Measurements from ENCODE around the gene IFNLR1. TPM values are rescaled to one million over a fixed set of nuclear protein-coding genes. Genes with fewer than 3 reads are reported as not detected.
"Not testable (repeated sequence)": the region's sequence is repeated elsewhere in the genome, so short reads cannot be mapped to it uniquely, and the experiment has no call there.

IFNLR1 gene
- total RNA-seq, 4 donors from 2014 or later: 2.0 to 7.4 (median 5.0) TPM

- no peaks in the 10 kb centered on the region for H3K36me3 ChIP-seq
- ATAC-seq: no peak
- no peak overlapping the region for H3K27ac ChIP-seq
- peaks cover 7 to 16% (median 9%) of the 10 kb centered on the region in 3 donors for H3K27me3 ChIP-seq
- DNase-seq: no peak
- intact Hi-C loops (cut with DNase I; ENCODE audit: low total_unique reads) (no loop called here), in situ Hi-C loops (cut with MboI; ENCODE audit: low sequenced_read_pairs in 4 of 4) (loop anchor here in 2 of 4 donors (25.0 kb wide), 2 partner anchors 375 to 425 kb away; partner anchors contain the start of gene SRRM1 (in 1 of the 2))
- no peaks in the 10 kb centered on the region for H3K4me1 ChIP-seq
- TF ChIP-seq, protein P1, sequence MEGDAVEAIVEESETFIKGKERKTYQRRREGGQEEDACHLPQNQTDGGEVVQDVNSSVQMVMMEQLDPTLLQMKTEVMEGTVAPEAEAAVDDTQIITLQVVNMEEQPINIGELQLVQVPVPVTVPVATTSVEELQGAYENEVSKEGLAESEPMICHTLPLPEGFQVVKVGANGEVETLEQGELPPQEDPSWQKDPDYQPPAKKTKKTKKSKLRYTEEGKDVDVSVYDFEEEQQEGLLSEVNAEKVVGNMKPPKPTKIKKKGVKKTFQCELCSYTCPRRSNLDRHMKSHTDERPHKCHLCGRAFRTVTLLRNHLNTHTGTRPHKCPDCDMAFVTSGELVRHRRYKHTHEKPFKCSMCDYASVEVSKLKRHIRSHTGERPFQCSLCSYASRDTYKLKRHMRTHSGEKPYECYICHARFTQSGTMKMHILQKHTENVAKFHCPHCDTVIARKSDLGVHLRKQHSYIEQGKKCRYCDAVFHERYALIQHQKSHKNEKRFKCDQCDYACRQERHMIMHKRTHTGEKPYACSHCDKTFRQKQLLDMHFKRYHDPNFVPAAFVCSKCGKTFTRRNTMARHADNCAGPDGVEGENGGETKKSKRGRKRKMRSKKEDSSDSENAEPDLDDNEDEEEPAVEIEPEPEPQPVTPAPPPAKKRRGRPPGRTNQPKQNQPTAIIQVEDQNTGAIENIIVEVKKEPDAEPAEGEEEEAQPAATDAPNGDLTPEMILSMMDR (IDR thresholded peaks at IDR 0.05 in 4 of 5, conservative IDR thresholded peaks at IDR 0.05 in 1 of 5): no peak
- TF ChIP-seq POLR2A (IDR thresholded peaks at IDR 0.05): no peak
- no peak overlapping the region for H3K4me3 ChIP-seq
- H3K9me3 ChIP-seq: no peaks in the 10 kb centered on the region
Observed at GRCh38 chr1:24212376-24212775, 25.3 kb upstream of the IFNLR1 start.

DNA sequence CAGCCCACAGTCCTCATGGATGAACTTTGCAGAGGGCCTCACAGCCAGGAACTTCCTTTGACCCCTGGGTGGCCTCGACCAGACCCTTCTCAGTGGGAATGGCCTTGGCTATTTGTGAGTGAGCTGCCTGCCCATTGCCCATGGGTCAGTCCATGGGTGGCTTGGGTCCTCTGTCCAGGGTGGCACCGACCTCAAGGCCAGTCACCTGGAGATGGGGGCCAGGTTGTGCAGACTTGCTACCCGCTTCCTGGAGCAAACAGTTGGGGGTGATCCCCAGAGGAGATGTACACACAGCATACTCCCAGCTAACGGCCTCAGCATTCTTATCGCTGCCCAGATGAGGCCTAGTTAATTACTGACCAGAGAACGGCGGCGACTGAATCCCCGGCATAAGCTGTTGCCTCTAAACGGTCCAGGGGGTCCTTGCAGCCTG, 23.1 kb upstream of the IFNLR1 start:
- H3K4me3 ChIP-seq: no peak overlapping the region
- intact Hi-C loops (cut with DNase I; ENCODE audit: low total_unique reads): no loop called here
- H3K36me3 ChIP-seq: no peaks in the 10 kb centered on the region
- TF ChIP-seq, protein P1 (IDR thresholded peaks at IDR 0.05 in 4 of 5, conservative IDR thresholded peaks at IDR 0.05 in 1 of 5): no peak
- no peak for TF ChIP-seq POLR2A (IDR thresholded peaks at IDR 0.05)
- no peak overlapping the region for H3K27ac ChIP-seq
- no peaks in the 10 kb centered on the region for H3K9me3 ChIP-seq
- no peak for ATAC-seq
- no peaks in the 10 kb centered on the region for H3K4me1 ChIP-seq
- DNase-seq: no peak
- peaks cover 4 to 11% (median 6%) of the 10 kb centered on the region in 3 donors for H3K27me3 ChIP-seq
- in situ Hi-C loops (cut with MboI; ENCODE audit: low sequenced_read_pairs in 4 of 4): loop anchor here in 2 of 4 donors (25.0 kb wide), 2 partner anchors 377 to 427 kb away; partner anchors contain the start of gene SRRM1 (in 1 of the 2)

- ATAC-seq (no peak), DNase-seq (no peak)
- Histone ChIP-seq H3K27ac (no peak overlapping the region), H3K36me3 (no peaks in the 10 kb centered on the region), H3K27me3 (peaks cover 4 to 8% (median 8%) of the 10 kb centered on the region in 3 donors), H3K4me1 (no peaks in the 10 kb centered on the region), H3K4me3 (no peak overlapping the region), H3K9me3 (no peaks in the 10 kb centered on the region)
- intact Hi-C loops (cut with DNase I; ENCODE audit: low total_unique reads): no loop called here
- in situ Hi-C loops (cut with MboI; ENCODE audit: low sequenced_read_pairs in 4 of 4): loop anchor here in 2 of 4 donors (25.0 kb wide), 2 partner anchors 378 to 428 kb away; partner anchors contain the start of gene SRRM1 (in 1 of the 2)
- no peak for TF ChIP-seq POLR2A (IDR thresholded peaks at IDR 0.05)
- TF ChIP-seq, protein P1 (IDR thresholded peaks at IDR 0.05 in 4 of 5, conservative IDR thresholded peaks at IDR 0.05 in 1 of 5): no peak
Observed at GRCh38 chr1:24209097-24209496, 22.0 kb upstream of the IFNLR1 start.

GRCh38 chr1:24207709-24208108, 20.6 kb upstream of the IFNLR1 start:
- no peak for ATAC-seq
- in situ Hi-C loops (cut with MboI; ENCODE audit: low sequenced_read_pairs in 4 of 4): loop anchor here in 2 of 4 donors (25.0 kb wide), 2 partner anchors 380 to 430 kb away; partner anchors contain the start of gene SRRM1 (in 1 of the 2)

DNA sequence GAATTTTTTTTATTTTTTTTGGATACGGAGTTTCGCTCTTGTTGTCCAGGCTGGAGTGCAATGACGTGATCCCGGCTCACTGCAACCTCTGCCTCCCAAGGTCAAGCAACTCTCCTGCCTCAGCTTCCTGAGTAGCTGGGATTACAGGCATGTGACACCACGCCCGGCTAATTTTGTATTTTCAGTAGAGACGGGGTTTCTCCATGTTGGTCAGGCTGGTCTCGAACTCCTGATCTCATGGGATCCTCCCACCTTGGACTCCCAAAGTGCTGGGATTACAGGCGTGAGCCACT, 20.3 kb upstream of the IFNLR1 start:
- H3K27ac ChIP-seq; H3K36me3 ChIP-seq; H3K4me1 ChIP-seq; DNase-seq; ATAC-seq; H3K9me3 ChIP-seq; H3K27me3 ChIP-seq; intact Hi-C loops (cut with DNase I; ENCODE audit: low total_unique reads); H3K4me3 ChIP-seq: not testable (repeated sequence)
- in situ Hi-C loops (cut with MboI; ENCODE audit: low sequenced_read_pairs in 4 of 4): loop anchor here in 2 of 4 donors (25.0 kb wide), 2 partner anchors 380 to 430 kb away; partner anchors contain the start of gene SRRM1 (in 1 of the 2)

More at GRCh38 chr1:24207709-24208108, 20.6 kb upstream of the IFNLR1 start:
- no peak overlapping the region for H3K4me3 ChIP-seq
- H3K4me1 ChIP-seq: no peaks in the 10 kb centered on the region
- no peak overlapping the region for H3K27ac ChIP-seq
- H3K27me3 ChIP-seq: peaks cover 4 to 8% (median 8%) of the 10 kb centered on the region in 3 donors
- no peaks in the 10 kb centered on the region for H3K9me3 ChIP-seq
- TF ChIP-seq POLR2A (IDR thresholded peaks at IDR 0.05): no peak
- TF ChIP-seq, protein P1 (IDR thresholded peaks at IDR 0.05 in 4 of 5, conservative IDR thresholded peaks at IDR 0.05 in 1 of 5): no peak
- no peak for DNase-seq
- H3K36me3 ChIP-seq: no peaks in the 10 kb centered on the region
- intact Hi-C loops (cut with DNase I; ENCODE audit: low total_unique reads): no loop called here

Measured in gastrocnemius medialis (tissue), 4 donors.